Rectal smooth muscle tissue (tissue), 1 donor: ENCODE results near the gene TBL1XR1.
"Not testable (repeated sequence)": the region's sequence is repeated elsewhere in the genome, so short reads cannot be mapped to it uniquely, and the experiment has no call there.

ENCODE experiments used
- H3K27ac ChIP-seq: one replicate; pipeline ENCODE4 v1.7.0; 2013; ENCODE audit warnings: low read depth, low read length, inconsistent platforms
- H3K27me3 ChIP-seq: one replicate; pipeline ENCODE4 v1.7.0; 2013; ENCODE audit warnings: low read length; ENCODE audit not compliant: control insufficient read depth, insufficient read depth
- H3K36me3 ChIP-seq: one replicate; pipeline ENCODE4 v1.7.0; 2013; ENCODE audit warnings: low read length; ENCODE audit not compliant: control insufficient read depth, insufficient read depth
- H3K4me1 ChIP-seq: one replicate; pipeline ENCODE4 v1.7.0; 2013; ENCODE audit warnings: low read length; ENCODE audit not compliant: control insufficient read depth, insufficient read depth
- H3K4me3 ChIP-seq: one replicate; pipeline ENCODE4 v1.7.0; 2013; ENCODE audit warnings: low read length
- H3K9ac ChIP-seq: one replicate; pipeline ENCODE4 v1.7.0; 2013; ENCODE audit warnings: low read length

TBL1XR1 gene

DNA sequence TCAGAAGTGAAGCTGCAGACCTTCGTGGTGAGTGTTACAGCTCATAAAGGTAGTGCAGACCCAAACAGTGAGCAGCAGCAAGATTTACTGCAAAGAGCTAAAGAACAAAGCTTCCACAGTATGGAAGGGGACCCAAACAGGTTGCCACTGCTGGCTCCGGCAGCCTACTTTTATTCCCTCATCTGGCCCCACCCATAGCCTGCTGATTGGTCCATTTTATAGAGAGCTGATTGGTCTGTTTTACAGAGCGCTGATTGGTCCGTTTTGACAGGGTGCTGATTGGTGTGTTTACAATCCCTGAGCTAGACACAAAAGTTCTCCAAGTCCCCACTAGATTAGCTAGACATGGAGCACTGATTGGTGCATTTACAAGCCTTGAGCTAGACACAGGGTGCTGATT, 5.7 kb upstream of the TBL1XR1 start:
- H3K4me1 ChIP-seq, H3K27ac ChIP-seq, H3K9ac ChIP-seq, H3K27me3 ChIP-seq, H3K36me3 ChIP-seq, H3K4me3 ChIP-seq: not testable (repeated sequence)

DNA sequence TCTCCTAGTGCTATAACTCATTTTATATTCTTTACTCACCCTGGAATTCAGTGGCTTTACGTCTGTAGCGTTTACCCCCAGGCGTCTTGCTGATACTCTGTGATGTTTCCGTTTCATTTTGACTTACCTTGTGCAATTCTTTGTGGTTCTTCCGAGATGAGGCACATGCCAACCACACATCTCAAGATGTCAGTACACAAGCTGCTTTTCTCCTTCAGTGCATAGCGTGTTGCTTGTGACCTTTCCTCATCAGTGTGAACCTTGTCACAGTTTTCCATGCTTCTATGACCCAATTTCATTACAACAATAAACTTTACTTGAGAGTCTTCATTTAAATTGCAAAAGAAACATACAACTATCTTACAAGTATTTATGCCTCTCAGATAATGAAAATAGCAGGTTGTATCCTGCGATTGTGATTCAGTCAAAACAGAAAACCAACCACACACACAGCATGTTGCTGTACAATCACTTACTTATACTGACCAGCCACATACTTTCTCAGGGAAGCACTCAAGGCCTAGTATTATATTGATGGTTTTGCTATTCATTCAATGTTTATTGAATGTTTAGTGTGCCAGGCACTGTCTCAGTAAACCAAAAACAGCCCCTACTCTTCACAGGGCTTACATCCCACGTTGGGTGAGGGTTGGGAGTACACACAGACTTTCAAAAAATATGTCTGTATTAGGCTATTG, 4.6 kb upstream of the TBL1XR1 start:
- Histone ChIP-seq H3K27ac (no peak overlapping the region), H3K36me3 (no peaks in the 10 kb centered on the region), H3K4me3 (no peak overlapping the region), H3K27me3 (no peaks in the 10 kb centered on the region), H3K9ac (no peak overlapping the region), H3K4me1 (peaks cover 6% of the 10 kb centered on the region)

DNA sequence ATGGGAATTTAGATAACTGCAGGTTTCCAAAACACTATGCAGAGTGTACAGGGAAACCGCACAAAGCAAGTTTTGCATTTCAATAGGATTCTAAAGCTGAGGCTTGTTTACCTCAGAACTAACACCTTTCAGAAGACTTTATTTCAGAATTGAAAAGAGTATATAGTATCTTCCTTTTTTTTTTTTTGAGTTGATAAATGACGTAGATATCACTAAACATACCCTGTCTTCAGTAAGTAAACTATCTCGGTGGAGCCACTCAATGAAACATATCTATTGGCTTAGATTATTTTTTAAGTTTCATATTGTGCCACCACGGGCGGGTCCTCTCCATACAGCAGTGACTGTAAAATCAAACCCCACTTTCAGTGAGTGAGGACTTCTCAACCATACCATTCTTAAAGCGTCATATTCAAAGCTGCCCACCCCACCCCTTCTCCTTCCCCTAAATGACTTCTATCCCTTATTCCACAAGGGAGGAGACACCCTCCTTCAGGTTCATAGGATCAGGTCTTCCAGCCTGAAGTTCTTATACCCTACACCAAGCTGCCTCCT, 2.0 kb upstream of the TBL1XR1 start:
- Histone ChIP-seq H3K27ac (peak overlapping the region; percentile 83), H3K4me3 (no peak overlapping the region), H3K27me3 (no peaks in the 10 kb centered on the region), H3K4me1 (peaks cover 14% of the 10 kb centered on the region), H3K9ac (no peak overlapping the region), H3K36me3 (no peaks in the 10 kb centered on the region)

DNA sequence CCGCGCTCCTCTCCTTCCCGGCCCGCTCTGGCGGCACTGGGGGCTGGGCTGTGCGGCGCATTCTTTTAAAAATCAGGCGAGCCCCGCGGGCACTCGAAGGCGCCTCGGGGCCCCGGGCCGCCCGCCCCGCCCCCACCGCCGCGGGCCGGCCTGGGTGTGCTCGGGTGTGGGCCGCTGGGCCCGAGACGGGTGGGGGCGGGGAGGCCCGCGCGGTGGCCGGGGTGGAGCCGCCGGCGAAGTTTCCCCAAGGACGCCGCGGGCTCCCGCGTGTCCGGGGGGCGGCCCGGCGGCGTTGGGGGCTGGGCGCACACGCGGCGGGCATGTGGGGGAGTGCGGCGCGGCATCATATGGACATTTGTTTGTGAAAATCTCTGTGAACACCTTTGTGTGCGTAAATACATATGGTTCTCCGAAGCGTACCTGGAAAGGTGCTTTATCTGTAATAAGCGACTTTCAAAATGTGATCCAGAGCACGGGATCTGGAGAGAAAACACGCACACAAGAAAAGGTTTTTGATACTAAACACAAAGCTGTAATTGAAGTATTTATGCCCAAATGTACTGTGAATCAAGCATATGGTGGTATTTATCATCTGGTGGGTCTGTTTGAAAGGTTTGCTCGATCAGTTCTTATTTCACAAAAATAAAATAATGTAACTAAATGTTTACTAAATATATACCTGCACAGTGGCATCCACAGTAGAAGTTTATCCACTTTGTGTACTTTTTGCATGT, 612 bp upstream of the TBL1XR1 start:
- H3K4me3 ChIP-seq: peak overlapping the region; percentile 68
- H3K9ac ChIP-seq: no peak overlapping the region
- H3K27ac ChIP-seq: peak overlapping the region; percentile 83
- peaks cover 14% of the 10 kb centered on the region for H3K4me1 ChIP-seq
- H3K36me3 ChIP-seq: no peaks in the 10 kb centered on the region
- no peaks in the 10 kb centered on the region for H3K27me3 ChIP-seq

DNA sequence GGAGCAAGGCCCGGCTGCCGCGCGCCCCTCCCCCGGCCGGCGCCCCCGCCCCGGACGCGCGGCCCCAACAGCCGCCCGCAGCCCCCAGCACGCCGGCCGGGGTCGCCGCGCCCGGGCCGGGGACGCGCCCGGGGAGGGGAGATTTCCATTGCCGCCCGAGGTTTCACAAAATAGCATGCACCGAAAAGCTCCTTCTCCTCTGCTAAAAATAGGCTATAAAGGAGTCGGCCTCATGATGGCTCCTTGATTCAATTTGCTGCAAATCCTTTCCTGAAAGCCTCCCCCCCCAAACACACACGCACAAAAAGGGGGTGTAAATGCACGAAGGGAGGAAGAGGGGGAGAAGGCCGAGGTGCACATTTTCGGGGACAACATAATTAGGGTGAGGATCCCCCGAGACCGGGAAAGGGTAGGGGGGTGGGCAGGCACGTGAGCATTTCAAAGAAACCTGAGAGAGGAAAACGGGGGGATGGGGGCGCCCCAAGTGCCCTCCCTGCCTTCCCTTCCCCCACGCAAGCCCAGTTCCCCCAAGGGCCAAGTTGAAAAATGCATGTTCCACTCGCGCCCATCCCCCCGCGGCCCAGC, 734 bp downstream of the TBL1XR1 start:
- Histone ChIP-seq H3K4me3 (peak overlapping the region; percentile 78), H3K9ac (peak overlapping the region; percentile 90), H3K27ac (peak overlapping the region; percentile 94), H3K36me3 (no peaks in the 10 kb centered on the region), H3K27me3 (no peaks in the 10 kb centered on the region), H3K4me1 (peaks cover 14% of the 10 kb centered on the region)

DNA sequence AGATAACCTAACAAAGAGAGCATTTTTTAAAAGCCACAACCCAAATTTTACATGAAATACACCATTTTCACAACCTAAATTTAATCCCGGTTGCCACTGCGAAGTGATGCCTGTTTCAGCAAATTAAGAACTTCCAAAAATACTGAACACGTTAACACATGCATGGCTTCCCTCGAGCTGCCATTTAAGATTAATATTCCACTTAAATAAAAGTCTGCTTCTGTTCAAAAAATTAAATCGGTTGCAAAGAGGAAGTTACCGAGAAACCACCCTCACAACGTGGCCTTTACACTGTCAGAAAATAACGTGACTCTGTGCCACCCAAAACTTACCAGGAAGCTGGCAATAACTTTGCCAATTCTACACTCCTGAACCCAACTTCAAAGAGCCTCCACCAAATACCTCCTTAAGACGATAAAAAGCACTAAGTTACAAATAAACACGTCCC, 1.2 kb downstream of the TBL1XR1 start:
- H3K4me3 ChIP-seq: peak overlapping the region; percentile 78
- H3K36me3 ChIP-seq: no peaks in the 10 kb centered on the region
- no peaks in the 10 kb centered on the region for H3K27me3 ChIP-seq
- peak overlapping the region; percentile 94 for H3K27ac ChIP-seq
- H3K4me1 ChIP-seq: peaks cover 19% of the 10 kb centered on the region
- peak overlapping the region; percentile 25 for H3K9ac ChIP-seq

DNA sequence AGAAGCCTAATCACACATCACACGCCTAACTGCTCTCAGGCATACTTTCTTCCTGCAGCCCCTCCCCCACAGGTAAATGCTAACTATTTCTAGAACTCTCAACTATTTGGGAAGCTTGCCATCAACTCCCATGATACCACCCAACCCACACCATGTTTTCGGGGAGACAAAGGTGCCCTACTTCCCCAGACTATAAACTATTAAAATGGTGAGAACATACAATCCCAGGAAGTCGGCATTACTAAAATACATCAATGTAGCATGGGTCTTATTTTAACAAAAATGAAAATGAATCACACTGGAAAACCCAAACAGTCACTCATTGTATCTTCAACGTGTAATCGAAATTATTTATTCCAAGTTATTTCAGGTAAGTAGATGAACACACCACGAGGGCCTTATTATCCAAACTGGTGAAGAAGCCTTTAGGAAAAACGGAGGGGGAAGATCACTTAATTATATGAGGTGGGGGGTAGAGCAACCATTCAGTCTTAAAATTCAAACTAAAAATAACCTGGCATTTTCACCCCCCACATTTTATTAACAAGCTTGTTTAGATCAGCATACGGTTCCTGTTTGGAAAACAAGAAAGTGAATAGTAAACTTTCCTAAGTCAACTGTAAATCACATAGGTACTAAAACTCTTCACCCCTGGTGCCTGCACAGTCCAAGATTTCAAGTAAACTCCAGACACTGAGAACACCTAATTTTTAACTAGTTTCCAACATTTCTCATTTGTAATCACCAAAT, 1.9 kb downstream of the TBL1XR1 start:
- Histone ChIP-seq H3K27ac (peak overlapping the region; percentile 94), H3K4me3 (peak overlapping the region; percentile 78), H3K9ac (peak overlapping the region; percentile 25), H3K36me3 (no peaks in the 10 kb centered on the region), H3K27me3 (no peaks in the 10 kb centered on the region), H3K4me1 (peaks cover 22% of the 10 kb centered on the region)

DNA sequence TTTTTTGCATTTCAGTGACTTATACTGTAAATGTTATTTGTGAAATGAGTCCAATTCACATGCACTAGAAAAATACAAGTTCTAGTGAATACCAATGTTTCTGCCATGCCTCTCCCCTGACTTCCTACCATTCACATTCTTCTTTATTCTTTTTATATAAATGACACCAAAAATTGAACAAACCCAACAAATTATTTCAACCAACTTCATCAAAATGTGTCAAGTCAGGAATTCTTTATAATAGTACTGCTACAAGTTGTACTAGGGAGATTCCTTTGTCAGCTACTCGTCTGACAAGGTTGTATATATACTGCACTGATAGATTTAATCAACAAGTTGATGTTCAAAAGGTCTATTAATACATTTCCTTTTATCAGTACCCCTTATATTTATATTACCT, 3.0 kb downstream of the TBL1XR1 start:
- no peaks in the 10 kb centered on the region for H3K27me3 ChIP-seq
- no peaks in the 10 kb centered on the region for H3K36me3 ChIP-seq
- H3K27ac ChIP-seq: no peak overlapping the region
- H3K4me3 ChIP-seq: no peak overlapping the region
- peaks cover 22% of the 10 kb centered on the region for H3K4me1 ChIP-seq
- H3K9ac ChIP-seq: no peak overlapping the region

DNA sequence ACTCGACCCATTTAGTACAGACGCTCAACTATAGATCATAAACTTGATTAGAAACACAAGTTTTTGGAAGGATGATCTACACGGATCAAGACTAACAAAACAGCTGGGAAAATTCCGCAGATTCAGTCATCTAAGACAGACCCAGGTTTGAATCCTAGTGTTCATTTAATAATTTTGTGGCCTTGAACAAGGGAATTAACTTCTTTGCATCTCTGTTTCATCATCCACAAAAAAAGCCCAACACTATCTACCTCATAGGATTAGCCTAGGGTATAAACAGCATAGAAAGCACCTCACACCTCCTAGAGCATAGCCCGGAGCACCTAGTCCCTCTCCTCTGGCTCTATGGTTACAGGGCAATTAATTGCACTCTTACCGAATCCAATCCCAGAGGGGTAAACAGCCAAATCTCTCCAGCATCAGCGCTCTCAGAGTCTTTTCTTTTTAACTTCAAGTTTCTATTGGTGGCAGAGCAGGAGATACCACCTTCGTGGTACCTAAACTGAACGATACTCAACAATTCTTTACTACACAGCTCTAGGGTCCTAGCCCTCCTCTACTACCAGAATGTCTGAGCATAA, 3.5 kb downstream of the TBL1XR1 start:
- Histone ChIP-seq H3K36me3 (no peaks in the 10 kb centered on the region), H3K27me3 (no peaks in the 10 kb centered on the region), H3K4me1 (peaks cover 21% of the 10 kb centered on the region), H3K27ac (no peak overlapping the region), H3K4me3 (no peak overlapping the region), H3K9ac (no peak overlapping the region)

DNA sequence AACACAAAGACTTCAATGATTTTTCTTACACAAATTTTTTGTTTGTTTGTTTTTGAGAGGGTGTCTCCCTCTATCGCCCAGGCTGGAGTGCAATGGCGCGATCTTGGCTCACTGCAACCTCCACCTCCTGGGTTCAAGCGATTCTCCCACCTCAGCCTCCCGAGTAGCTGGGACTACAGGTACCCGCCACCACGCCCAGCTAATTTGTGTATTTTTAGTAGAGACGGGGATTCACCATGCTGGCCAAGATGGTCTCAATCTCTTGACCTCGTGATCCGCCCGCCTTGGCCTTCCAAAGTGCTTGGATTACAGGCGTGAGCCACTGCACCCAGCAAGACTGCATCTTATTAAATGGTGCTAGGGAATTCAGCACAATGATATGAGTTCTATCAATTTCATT, 4.0 kb downstream of the TBL1XR1 start:
- H3K27ac ChIP-seq, H3K9ac ChIP-seq, H3K36me3 ChIP-seq, H3K27me3 ChIP-seq, H3K4me3 ChIP-seq: not testable (repeated sequence)
- H3K4me1 ChIP-seq: peaks cover 16% of the 10 kb centered on the region

DNA sequence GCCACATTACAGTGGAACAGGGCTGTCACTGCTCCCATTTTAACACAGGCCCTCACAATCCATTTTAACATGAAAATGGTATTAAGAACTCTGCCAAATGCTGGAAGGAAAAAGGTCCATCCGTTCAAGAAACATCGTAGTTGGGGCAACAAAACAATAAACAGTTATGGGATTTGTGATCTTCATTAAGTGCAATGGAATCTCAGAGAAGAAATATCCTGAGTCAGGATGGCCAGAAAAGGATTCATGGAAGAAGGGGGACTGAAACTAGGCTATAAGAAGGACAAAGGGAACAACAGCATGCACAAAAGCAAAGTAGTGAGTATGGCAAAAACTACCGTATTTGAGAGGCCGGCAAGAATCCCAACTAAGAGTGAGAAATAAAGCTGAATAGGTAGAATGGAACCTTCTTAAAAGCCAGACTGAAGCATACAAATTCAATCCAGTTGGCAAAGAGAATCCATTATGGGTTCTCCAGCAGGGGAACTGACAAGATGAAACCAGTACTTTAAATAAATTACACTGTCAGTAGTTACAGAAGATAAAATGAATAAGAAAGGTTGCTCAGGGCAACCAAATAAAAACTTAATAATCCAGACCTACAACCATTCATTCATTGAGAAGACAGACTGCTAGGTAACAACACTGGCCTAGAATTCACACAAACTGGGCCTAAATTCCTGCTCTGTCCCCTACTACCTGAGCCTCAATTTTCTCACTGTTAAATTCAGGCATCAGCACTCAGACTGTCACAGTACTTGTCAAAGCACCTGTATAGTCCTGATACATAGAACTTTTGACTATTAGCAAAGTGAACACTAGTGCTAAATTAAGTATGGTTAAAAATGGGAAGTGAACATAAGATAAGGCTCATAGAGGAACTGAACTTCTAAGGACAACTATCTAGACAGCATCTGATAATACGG, 6.3 kb downstream of the TBL1XR1 start:
- no peaks in the 10 kb centered on the region for H3K27me3 ChIP-seq
- peak overlapping the region; percentile 62 for H3K27ac ChIP-seq
- no peak overlapping the region for H3K9ac ChIP-seq
- H3K4me3 ChIP-seq: no peak overlapping the region
- peaks cover 18% of the 10 kb centered on the region for H3K4me1 ChIP-seq
- no peaks in the 10 kb centered on the region for H3K36me3 ChIP-seq
